ENCODE measurements around the gene PRKG1. TPM values are rescaled to one million over a fixed set of nuclear protein-coding genes. Genes with fewer than 3 reads are reported as not detected.

PRKG1 gene
- total RNA-seq, 1 experiment from 2014 or later: 10.4 TPM

DNA sequence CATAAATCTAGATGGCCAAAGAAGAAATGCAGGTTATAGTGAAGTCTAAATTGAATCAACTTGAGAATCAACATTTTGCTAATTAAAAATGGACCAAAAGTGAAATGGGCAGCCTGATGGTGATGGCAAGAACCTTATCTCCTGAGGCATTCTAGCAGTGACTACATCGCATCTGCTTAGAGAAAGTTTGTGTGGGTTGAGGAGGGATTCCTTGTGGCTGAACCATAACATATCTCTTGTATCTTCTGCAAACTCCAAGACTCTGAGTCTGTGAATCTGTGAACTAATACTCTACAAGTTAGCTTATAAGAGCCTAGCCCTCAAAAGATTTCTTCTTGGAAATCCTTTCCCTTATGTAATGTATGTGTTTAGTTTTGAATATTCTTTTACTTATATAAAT lies 85.6 kb downstream of the PRKG1 start:
- Mint-ChIP-seq H3K4me3 (no peak overlapping the region), H3K9me3 (peaks cover 7 to 8% of the 10 kb centered on the region in 2 experiments), H3K27ac (no peak overlapping the region), H3K27me3 (ENCODE audit: low read depth) (no peaks in the 10 kb centered on the region), H3K4me1 (peaks cover 14 to 17% of the 10 kb centered on the region in 2 experiments), H3K36me3 (ENCODE audit: insufficient read depth in 1 of 3, low read depth in 3 of 3) (peaks cover 5 to 20% (median 7%) of the 10 kb centered on the region in 3 experiments)
- Histone ChIP-seq H2BK12ac (ENCODE audit: insufficient read length, low read depth, low read length) (no peak overlapping the region), H2BK20ac (ENCODE audit: low read depth, low read length, poor library complexity, severe bottlenecking) (no peak overlapping the region), H3K23ac (ENCODE audit: insufficient read length, low read depth, low read length) (no peak overlapping the region), H3K27me3 (ENCODE audit: insufficient read depth, low read length) (no peaks in the 10 kb centered on the region), H2BK5ac (ENCODE audit: insufficient read length, low read length) (no peak overlapping the region), H3T11ph (ENCODE audit: low read length) (no peak overlapping the region), H3K56ac (ENCODE audit: insufficient read length, low read depth, low read length) (no peak overlapping the region), H3K27ac (ENCODE audit: insufficient read length, low read depth, low read length) (no peak overlapping the region), H4K20me1 (ENCODE audit: control insufficient read depth, insufficient read depth, insufficient read length) (no peaks in the 10 kb centered on the region), H3K4ac (ENCODE audit: low read depth, low read length) (no peak overlapping the region), H4K91ac (ENCODE audit: insufficient read length, low read depth, low read length) (no peak overlapping the region), H3K9ac (ENCODE audit: extremely low read depth, insufficient read length, low read length) (no peak overlapping the region), H4K8ac (replicated peaks; ENCODE audit: insufficient read length, low read depth, low read length) (no peak overlapping the region), H2AFZ (ENCODE audit: low read length) (no peak overlapping the region), H3K18ac (ENCODE audit: insufficient read length, low read depth, low read length) (no peak overlapping the region), H3K79me2 (ENCODE audit: insufficient read depth, low read length) (no peaks in the 10 kb centered on the region), H2AK5ac (ENCODE audit: insufficient read length, low read length) (no peak overlapping the region), H2BK120ac (ENCODE audit: low read depth, low read length, poor library complexity, severe bottlenecking) (no peak overlapping the region), H3K79me1 (ENCODE audit: insufficient read depth, low read depth, low read length, poor library complexity, severe bottlenecking) (no peaks in the 10 kb centered on the region), H3K4me2 (ENCODE audit: insufficient read depth, insufficient read length, low read length) (no peak overlapping the region), H4K5ac (ENCODE audit: insufficient read length, low read depth, low read length) (no peak overlapping the region), H2BK15ac (ENCODE audit: low read depth, low read length) (no peak overlapping the region), H3K23me2 (ENCODE audit: insufficient read length, low read depth, low read length, poor library complexity, severe bottlenecking) (no peaks in the 10 kb centered on the region), H3K4me1 (ENCODE audit: insufficient read depth, low read length) (no peaks in the 10 kb centered on the region), H3K9me3 (ENCODE audit: control insufficient read depth, low read depth, low read length) (no peaks in the 10 kb centered on the region), H3K14ac (ENCODE audit: insufficient read depth, low read length) (no peak overlapping the region)
- no peak for DNase-seq
- no CpG with 5 or more reads among the region's 1 CpG for WGBS (ENCODE audit: extremely low coverage, insufficient read length, low lambda C conversion rate)
- TF ChIP-seq, protein P1, sequence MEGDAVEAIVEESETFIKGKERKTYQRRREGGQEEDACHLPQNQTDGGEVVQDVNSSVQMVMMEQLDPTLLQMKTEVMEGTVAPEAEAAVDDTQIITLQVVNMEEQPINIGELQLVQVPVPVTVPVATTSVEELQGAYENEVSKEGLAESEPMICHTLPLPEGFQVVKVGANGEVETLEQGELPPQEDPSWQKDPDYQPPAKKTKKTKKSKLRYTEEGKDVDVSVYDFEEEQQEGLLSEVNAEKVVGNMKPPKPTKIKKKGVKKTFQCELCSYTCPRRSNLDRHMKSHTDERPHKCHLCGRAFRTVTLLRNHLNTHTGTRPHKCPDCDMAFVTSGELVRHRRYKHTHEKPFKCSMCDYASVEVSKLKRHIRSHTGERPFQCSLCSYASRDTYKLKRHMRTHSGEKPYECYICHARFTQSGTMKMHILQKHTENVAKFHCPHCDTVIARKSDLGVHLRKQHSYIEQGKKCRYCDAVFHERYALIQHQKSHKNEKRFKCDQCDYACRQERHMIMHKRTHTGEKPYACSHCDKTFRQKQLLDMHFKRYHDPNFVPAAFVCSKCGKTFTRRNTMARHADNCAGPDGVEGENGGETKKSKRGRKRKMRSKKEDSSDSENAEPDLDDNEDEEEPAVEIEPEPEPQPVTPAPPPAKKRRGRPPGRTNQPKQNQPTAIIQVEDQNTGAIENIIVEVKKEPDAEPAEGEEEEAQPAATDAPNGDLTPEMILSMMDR (conservative IDR thresholded peaks at IDR 0.05): no peak

All from H9 (cell line).